ENCODE data around the gene LARP7.
"Not testable (repeated sequence)": the region's sequence is repeated elsewhere in the genome, so short reads cannot be mapped to it uniquely, and the experiment has no call there.

LARP7 gene

DNA sequence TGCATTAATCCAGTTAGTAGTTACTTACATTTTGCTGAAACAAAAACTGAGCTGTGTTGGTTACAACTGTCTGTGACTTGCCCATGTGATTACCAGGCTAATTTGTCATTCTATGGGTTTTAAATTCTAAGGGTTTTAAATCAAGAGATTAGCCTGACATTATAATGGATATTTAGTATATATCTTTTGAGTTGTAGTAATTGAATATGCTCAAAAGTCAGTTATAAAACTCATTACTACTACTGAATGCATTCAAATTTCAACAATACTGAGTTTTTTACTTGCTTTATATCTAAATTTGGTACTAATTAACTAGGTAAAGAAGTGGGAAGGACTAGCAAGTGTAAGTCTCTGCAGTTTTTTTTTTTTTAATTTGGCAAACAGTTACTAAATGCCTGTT lies 14.7 kb downstream of the LARP7 start:
- no peak for DNase-seq

DNA sequence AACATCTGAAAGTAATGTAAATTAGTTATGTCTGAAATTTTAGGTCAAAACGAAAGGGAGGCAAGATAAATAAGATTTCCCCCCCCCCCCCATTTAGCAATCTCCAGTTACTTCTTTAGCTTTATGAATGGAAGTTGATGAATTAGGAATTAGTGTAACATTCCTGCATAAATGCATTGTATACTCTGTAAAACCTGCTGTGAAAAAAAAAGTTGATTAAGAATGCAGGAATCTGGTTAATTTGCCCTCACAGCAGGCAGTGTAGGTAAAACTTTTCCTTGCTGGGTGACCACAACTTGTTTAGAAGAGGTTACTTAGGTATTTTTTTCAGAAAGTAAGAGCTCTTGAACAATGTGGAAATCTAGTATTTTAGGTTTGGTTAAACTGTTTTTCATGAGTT lies 15.3 kb downstream of the LARP7 start:
- DNase-seq = no peak

- DNase-seq = no peak
Measured at GRCh38 chr4:112655270-112655669, 18.3 kb downstream of the LARP7 start.

- DNase-seq = not testable (repeated sequence)
Measured at GRCh38 chr4:112656115-112656514, 19.2 kb downstream of the LARP7 start.

DNA sequence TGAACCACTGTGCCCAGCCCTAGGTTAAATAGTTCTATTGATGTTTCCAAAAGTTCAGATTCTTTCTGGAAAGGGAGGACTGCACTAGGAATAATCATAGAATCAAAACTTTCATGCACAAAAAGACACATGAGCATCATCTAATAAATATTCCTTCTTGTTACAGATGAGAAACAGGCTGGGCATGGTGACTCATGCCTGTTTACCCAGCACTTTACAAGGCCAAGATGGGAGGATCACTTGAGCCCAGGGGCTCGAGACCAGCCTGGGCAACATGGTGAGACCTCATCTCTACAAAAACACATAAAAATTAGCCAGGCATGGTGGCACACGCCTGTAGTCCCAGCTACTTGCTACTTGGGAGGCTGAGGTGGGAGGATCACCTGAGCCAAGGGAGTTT lies 27.7 kb downstream of the LARP7 start:
- DNase-seq = no peak

DNA sequence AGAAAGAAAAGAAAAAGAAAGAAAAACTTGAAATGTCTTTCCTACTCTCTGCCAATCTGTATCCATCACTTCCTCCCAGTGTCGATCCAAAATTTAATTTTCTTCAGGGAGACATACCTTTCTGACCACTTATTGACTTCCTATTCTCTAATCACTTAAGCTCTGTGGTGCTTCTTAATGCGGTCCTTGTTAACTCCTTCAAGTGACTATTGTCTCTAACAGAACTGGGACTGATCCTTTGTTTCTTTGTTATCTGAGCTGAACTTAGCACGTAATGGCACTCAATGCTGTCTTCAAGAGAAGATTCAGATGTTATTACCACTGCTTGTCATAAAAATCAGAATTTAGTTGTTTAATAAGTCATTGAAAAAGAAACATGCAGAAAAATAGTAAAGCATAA lies 31.2 kb downstream of the LARP7 start:
- no peak for DNase-seq

DNA sequence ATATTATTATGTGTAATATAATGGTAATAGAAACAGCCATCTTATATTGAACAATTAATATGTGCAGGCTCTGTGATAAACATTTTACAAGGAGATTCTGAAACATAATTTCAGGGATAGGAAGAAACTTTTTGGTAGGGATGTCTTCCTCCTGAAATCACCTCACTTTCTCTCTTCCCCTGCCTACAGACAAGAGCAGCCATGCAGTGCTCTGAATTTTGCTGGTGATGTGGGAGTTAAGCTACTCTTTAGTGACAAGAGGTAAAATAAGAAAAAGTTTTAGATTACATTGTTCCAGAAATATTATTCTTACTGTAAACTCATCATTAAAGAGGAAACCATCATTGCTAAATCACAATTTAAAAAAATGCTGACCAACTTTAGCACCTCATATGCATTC lies 36.1 kb downstream of the LARP7 start:
- DNase-seq = no peak

GRCh38 chr4:112673686-112674085 lies 36.7 kb downstream of the LARP7 start:
- DNase-seq = no peak

- DNase-seq = no peak
Measured at GRCh38 chr4:112674376-112674775, 37.4 kb downstream of the LARP7 start.

DNA sequence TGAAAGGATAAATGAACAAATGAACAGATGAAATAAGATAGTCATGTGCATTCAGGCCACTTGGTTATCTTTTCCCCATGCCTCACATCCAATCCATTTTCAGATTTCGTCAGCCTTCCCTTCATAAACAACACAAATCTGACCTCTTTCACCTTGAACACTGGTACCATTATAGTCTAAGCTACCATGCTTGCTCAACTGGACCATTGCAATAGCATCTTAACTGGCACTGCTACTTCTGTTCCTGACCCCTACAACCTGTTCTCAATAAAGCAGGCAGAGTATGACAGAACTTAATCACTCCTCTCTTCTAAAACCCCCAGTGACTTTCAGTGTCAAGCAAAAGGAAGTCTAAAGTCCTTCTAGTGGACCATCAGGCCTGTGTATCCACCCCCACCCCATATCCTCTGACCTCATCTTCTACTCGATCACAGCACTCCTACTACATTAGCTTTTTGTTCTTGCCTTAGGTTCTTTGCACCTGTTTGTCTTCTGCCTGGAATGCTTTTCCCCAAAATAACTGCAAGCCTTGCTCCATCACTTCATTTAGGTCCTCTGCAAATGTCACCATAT lies 40.7 kb downstream of the LARP7 start:
- no peak for DNase-seq

- no peak for DNase-seq
Measured at GRCh38 chr4:112680996-112681395, 44.1 kb downstream of the LARP7 start.

- no peak for DNase-seq
Measured at GRCh38 chr4:112693507-112693906, 56.6 kb downstream of the LARP7 start.

DNA sequence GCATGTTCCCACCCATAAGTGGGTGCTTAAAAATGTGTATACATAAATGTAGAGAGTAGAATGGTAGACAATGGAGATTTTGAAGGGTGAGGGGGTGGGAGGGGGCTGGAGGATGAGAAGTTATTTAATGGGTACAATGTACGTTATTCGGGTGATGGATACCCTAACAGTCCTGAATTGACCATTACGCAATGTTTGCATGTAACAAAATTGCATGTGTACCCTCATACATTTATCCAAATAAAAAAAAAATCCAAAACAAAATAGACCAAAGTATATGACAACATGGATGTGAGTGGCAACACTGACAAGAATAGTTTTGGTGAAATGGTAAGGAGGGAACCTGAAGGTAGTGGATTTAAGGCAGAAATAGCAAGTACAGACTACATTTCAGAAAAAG lies 63.7 kb downstream of the LARP7 start:
- DNase-seq = no peak

DNA sequence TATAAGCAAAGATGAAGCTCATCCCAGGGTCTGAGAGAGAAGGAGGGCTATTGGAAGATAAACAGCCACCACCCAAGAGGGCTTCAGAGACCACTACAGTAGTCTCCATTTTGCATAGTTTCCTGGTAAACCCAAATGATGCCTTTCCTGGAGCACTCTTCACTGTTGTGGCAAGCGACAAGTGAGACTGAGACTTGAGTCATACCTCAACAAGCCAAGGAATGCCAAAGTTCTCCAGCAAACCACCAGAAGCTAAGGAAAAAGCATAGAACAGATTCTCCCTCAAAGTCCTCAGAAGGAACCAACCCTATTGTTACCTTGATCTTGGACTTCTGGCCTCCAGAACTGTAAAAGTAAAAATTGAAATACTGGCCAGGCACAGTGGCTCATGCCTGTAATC lies 65.9 kb downstream of the LARP7 start:
- no peak for DNase-seq

DNA sequence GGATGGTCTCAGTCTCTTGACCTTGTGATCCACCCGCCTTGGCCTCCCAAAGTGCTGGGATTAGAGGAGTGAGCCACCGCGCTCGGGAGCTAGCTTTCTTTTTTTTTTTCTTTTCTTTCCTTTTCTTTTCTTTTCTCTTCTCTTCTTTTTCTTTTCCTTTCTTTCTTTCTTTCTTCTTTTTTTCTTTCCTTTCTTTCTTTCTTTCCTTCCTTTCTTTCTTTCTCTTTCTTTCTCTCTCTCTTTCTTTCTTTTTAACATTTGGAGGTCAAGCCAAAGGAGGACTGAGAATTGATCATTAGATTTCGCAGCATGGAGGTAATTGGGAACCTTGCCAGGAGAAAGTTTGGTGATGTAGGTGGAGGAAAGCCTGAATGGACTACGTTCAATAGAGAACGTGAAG lies 67.4 kb downstream of the LARP7 start:
- no peak for DNase-seq

- no peak for DNase-seq
Measured at GRCh38 chr4:112704991-112705845, 68.3 kb downstream of the LARP7 start.

GRCh38 chr4:112705891-112706839 lies 69.2 kb downstream of the LARP7 start:
- DNase-seq = not testable (repeated sequence)

- no peak for DNase-seq
Measured at GRCh38 chr4:112706840-112707207, 69.9 kb downstream of the LARP7 start.
